ENCODE measurements around the gene FAM89A.
"Not testable (repeated sequence)": the region's sequence is repeated elsewhere in the genome, so short reads cannot be mapped to it uniquely, and the experiment has no call there.

The FAM89A gene

DNA sequence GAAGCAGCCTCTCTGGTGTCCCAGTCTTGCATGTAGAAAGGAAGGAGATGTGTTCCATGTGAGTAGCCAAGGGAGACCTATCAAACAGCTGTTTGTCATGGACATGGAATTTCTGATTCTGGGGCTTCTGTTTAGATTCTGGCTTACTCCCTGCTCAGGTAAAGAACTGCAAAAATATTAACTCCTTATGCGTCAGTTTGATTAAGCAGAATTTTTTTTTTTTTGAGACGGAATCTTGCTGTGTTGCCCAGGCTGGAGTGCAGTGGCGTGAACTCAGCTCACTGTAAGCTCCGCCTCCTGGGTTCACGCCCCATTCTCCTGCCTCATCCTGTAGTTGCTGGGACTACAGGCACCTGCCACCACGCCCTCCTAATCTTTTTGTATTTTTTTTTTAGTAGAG is 54.3 kb downstream of the FAM89A start:
- DNase-seq: no peak

DNA sequence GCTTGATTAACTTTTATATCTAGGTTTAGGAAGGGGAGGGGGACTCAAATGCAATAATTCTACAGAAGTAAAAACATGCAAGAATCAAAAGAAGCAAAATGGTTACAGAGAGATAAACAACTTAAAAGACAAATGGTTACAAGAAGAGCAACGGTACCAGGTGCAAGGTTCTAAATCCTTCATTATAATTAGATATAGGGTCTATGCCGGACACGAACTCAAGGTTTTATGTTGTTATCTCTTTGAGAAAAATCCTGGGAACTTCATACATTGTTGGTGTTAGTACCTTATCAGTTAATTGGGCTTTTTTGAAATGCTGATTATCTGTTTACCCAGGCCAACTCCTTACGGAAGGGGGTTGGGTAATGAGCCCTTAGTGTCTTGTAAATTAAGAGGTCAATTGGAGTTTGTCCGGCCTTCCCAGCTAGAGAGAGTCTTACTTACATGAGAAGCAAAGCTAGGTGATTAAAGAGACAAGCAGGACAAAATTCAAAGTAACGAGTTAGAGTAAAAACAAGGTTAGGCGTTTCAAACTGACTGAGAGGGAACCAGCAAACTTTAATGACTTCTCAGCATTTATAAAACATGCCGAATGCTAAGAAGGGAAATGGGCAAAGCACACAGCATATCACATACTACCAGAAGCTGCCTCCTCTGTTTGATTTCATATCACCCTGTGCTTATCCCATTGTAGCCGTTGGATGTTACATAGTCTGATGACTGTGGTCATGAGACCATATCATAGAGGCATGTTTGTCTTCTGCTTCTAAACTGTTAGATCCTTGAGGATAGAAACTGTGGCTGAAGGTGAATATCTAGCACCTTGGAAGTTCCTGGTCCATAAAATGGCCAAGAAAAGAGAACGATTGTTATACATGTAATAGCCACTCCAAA is 55.2 kb downstream of the FAM89A start:
- DNase-seq: not testable (repeated sequence)

GRCh38 chr1:230983811-230984210 is 56.2 kb downstream of the FAM89A start:
- DNase-seq: no peak

- no peak for DNase-seq
These were observed 57.4 kb downstream of the FAM89A start for GRCh38 chr1:230982696-230983095.

GRCh38 chr1:230979952-230980351 is 60.1 kb downstream of the FAM89A start:
- DNase-seq: no peak

DNA sequence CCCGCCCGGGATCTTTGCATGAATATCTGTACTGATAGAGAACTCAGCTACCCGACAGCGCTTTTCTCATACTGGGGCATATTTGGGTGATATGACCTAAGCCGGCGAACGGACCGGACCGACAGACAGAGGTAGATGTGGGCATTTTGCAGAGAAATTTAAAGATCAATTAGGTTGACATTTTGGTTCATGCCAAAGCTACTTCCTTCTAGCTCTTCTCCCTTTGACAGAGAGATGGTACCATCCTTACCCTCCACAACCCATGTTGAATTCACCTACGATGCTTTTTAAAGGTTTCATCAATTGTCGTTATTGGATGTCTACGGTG is 60.7 kb downstream of the FAM89A start:
- no peak for DNase-seq

DNA sequence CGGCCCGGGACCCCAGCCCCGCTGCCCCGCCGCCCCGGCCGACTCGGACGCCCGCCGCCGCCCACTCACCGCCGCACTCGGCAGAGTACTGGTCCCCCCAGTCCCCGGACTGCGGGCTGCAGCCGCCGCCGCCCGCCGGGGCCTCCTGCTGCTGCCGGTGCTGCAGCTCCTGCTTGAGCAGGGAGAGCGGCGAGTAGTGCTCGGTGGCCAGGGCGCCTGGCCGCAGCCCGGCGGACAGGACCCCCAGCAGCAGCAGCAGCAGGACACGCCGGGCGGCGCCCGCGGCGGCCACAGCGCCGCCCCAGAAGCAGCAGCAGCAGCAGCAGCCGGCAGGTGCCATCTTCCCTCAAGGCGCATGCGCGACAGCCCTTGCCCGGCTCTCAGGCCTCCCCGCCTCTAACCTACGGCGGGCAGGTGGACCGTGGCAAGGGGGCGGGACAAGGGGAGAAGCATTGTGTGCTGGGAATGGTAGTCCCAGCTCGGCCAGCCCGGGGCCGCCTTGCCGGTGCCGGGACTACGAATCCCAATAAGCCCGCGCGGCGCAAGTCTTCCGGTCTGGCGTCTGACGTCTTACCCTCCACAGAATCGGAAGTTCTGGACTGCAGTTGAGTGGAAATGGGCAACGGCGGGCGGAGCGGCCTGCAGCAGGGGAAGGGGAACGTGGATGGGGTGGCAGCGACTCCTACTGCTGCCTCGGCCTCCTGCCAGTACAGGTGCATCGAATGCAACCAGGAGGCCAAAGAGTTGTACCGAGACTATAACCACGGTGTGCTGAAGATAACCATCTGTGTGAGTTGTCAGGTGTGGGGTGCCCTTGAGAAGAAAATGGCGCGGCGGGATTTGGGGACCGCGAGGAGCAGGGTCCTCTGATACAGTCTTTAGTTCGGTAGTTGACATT is 61.3 kb downstream of the FAM89A start, which contains the start of the genes ARV1 and TTC13:
Gene ARV1 (plus strand): TSS at position 604 of the 898 bp plus-strand sequence. CDS start 12 bp downstream, at position 616.
Gene TTC13 (minus strand): TSS at position 371 of the 898 bp plus-strand sequence. CDS start 31 bp downstream, at position 340.
- DNase-seq: peak; percentile 97

GRCh38 chr1:230977761-230978490 is 62.1 kb downstream of the FAM89A start:
- DNase-seq: peak; percentile 19

DNA sequence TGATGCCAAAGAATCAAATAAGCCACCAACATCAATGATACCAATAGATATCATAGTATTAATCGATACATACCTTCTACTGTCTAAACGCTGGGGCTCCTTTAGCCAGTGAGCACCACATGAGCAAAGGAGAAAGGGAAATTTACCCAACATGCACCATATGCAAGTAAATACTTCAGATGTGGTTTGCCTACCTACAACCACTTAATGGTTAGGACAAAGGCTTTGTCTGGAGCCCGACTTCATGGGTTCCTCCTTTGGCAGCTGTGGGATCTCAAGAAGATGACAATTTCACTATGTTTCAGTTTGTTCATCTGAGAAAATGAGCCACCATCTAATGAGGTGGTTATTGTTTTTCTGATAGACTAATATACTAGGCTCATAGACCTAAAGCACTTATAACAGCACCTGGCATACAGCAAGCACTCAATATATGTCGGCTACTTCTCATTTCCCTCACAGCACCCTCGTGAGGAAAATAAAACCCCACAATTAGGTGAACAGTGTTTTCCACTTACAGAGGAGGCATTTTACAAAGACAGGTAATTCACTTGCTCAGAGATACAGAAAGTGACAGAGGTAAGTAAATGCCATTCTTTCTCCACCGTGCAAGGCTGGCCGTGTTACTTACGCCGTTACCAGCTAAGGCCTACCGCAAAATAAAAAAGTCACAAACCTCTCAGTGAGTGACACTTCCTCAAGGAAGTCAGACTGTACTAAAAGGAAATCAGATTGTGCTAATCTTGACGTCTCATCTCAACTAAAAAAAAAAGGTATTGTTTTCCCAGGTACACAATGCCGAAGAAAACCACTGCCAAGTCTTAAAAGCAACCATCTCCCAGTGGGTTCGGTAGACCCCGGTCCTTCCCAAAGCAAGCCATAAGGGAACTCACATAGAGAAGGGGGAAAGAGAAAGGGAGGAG is 63.0 kb downstream of the FAM89A start:
- no peak for DNase-seq

GRCh38 chr1:230976360-230976759 is 63.7 kb downstream of the FAM89A start:
- DNase-seq: no peak

DNA sequence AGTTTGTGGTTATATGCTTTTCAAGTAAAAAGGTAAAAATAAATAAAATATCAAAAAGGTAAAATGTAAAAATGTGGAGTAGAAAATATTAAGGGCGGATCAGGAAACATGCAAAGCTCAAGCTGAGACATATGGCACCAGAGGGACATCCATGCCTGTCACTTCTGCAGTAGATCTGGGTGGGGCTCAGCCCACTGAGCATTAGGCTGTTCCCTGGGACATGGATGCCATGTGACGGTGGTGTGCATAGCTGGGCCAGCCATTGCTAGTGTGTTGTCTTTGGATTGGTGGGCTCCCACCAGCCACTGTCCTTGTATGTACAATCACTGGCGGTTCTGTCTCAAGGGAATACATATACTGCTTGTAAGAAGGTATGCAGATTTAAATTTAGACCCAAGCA is 64.4 kb downstream of the FAM89A start:
- no peak for DNase-seq

- DNase-seq: no peak
These were observed 67.2 kb downstream of the FAM89A start for GRCh38 chr1:230972855-230973271.

DNA sequence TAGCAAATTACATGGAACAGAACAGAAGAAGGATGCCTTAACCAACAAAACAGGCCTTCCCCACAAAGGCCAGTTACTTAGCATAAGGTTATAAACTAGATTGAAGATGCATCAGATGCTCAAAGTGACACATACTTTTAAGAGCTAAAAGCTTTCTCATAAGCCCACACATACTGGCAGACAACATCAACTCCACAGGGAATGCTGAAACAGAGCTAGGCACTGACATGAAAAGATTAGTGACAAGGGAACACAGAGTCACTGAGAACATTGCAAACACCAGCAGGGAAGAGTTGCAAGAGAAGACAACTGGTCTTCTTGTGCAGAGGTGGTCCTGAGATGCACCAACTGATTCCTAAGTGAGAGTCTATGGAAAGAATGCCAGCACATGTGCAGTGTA is 68.3 kb downstream of the FAM89A start:
- no peak for DNase-seq

DNA sequence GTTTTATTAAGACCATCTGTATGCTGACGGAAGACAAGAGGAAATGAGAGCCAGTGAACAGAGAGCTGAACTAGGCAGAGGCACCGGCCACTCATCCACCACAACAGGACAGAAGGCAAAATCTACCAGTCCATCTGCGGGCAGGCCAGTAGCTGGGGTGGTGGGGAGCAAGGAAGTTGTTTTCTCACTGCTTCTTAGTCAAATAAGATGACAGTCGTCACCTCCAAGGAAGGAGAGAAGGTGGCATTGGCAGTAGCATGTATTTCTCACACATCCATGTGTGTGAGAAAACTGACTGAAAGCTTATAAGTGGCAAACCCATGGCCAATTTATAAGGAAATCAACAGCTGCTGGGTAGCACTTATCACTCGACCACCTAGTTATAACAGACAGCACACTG is 69.6 kb downstream of the FAM89A start:
- no peak for DNase-seq
